AG04450 (cell line): ENCODE data around the gene SLC12A3. TPM values are rescaled to one million over a fixed set of nuclear protein-coding genes. Genes with fewer than 3 reads are reported as not detected.

Source experiments
- CTCF ChIA-PET: fragments of 300-600, 350-600 bp; formaldehyde crosslinking; extraction: SDS; loops from one replicate; lab custom pipeline; 2022; ENCODE audit warnings: antibody characterized with exemption, inconsistent platforms; lab: Charles Lee
- POLR2A ChIA-PET: fragments of 350-600 bp; formaldehyde crosslinking; extraction: SDS; loops from one replicate; lab custom pipeline; 2021; ENCODE audit warnings: antibody characterized with exemption, inconsistent platforms; lab: Yijun Ruan, JAX
- DNase-seq: peaks from one replicate; pipeline ENCODE4 v3.0.0-alpha.2; 2011; ENCODE audit warnings: low read depth, low spot score
- H3K27ac ChIP-seq: one replicate; pipeline ENCODE4 v1.5.1; 2012; ENCODE audit warnings: low read depth, low read length, control low read depth
- H3K27me3 ChIP-seq: one replicate; pipeline ENCODE4 v1.6.0; 2012; ENCODE audit warnings: low read length; ENCODE audit not compliant: control insufficient read depth, insufficient read depth
- H3K4me3 ChIP-seq: 2 replicates; pipeline ENCODE4 v1.5.1; 2011; ENCODE audit warnings: mild to moderate bottlenecking, low read depth, low read length, control low read depth
- H3K9me3 ChIP-seq: 2 replicates; pipeline ENCODE4 v1.5.1; 2012; ENCODE audit warnings: low read length; ENCODE audit not compliant: control insufficient read depth, insufficient read depth
- CTCF ChIP-seq: IDR thresholded peaks from 2 replicates; pipeline ENCODE4 v1.5.1; 2011; ENCODE audit warnings: low read depth, low read length, control low read depth, inconsistent platforms
- polyA plus RNA-seq: library from polyadenylated mRNA; depleted of rRNA; stranded (reverse); fragments of >200 nt; gene quantifications from 2 replicates; pipeline ENCODE4 v1.2.3, GENCODE V29; 2011

Gene SLC12A3
- polyA plus RNA-seq, 1 experiment: not detected

DNA sequence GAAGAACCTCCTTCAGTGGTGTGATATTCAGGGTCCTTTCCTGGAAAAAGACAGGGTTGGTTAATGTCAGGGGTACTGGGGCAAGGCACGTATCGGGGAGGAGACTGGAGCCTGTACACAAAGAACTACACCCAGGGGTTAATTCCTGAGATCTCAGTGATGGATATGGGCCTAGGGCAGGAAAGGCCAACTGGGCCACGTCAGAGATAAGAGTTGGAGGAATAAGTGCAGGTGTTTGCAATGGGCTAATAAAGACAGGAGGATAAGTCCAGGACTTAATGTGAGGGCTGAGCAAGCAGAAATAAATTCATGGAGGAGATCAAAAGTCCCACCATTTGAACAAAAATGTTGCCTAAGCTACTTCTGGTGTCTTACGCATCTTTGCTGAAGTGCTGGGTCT lies 56.6 kb downstream of the SLC12A3 start:
- no peak overlapping the region for H3K4me3 ChIP-seq
- no peaks in the 10 kb centered on the region for H3K9me3 ChIP-seq
- H3K27ac ChIP-seq: no peak overlapping the region
- POLR2A ChIA-PET: no interaction called here
- DNase-seq: no peak
- peaks cover 2% of the 10 kb centered on the region for H3K27me3 ChIP-seq
- CTCF ChIA-PET: interaction anchor here (0.6 kb wide), 1 partner anchor 54 kb away, joined by 5 read pairs; no protein-coding TSS in a partner anchor
- no peak for TF ChIP-seq CTCF

- no peak for DNase-seq
- ChIA-PET POLR2A (interaction anchor here (0.6 kb wide), 2 partner anchors 9 to 35 kb away, joined by 5 to 6 read pairs; no protein-coding TSS in a partner anchor), CTCF (interaction anchor here (0.6 kb wide), 1 partner anchor 244 kb away, joined by 3 read pairs; no protein-coding TSS in a partner anchor)
- Histone ChIP-seq H3K9me3 (no peaks in the 10 kb centered on the region), H3K27me3 (peaks cover 2% of the 10 kb centered on the region), H3K27ac (no peak overlapping the region), H3K4me3 (no peak overlapping the region)
- TF ChIP-seq CTCF: no peak
These were observed 58.6 kb downstream of the SLC12A3 start for GRCh38 chr16:56923481-56924091.

DNA sequence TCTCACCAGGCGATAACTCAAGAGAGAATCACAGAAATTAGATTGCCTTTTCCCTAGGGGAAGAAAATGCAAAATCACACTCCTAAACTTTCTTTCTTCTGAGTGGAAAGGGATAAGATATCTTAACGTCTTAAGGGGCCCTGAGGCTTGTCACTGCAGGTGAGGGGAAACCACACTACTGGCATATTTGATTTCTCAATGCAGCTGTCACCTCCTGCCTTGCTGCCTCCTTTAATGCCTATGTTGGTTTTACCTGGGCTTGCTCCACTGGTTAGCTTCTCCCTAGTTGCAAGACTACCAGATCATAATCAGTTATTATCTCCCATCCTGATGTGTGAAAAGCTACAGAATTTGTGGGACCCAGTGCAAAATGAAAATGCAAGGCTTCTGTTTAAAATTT lies 62.5 kb downstream of the SLC12A3 start:
- ChIA-PET POLR2A (no interaction called here), CTCF (no interaction called here)
- DNase-seq: no peak
- H3K9me3 ChIP-seq: peaks cover 4% of the 10 kb centered on the region; the same call in 1 of the 2 replicates
- TF ChIP-seq CTCF: no peak
- no peaks in the 10 kb centered on the region for H3K27me3 ChIP-seq
- no peak overlapping the region for H3K27ac ChIP-seq
- H3K4me3 ChIP-seq: no peak overlapping the region

- DNase-seq: no peak
- TF ChIP-seq CTCF: no peak
- ChIA-PET CTCF (interaction anchor here (0.9 kb wide), 1 partner anchor 62 kb away, joined by 4 read pairs; no protein-coding TSS in a partner anchor), POLR2A (no interaction called here)
- Histone ChIP-seq H3K4me3 (no peak overlapping the region), H3K9me3 (peaks cover 8% of the 10 kb centered on the region; the same call in 1 of the 2 replicates), H3K27ac (no peak overlapping the region), H3K27me3 (no peaks in the 10 kb centered on the region)
These were observed 64.6 kb downstream of the SLC12A3 start for GRCh38 chr16:56929639-56930038.
